WERI-Rb-1 (cell line): ENCODE results near the gene RPLP1.

Experiments
- DNase-seq: peaks from one replicate; pipeline ENCODE4 v3.0.0-alpha.2; 2020
- H3K27ac ChIP-seq: fragments of 250-450 bp; sonication (Bioruptor Pico); 2 replicates; pipeline ENCODE4 v1.5.1; 2020; ENCODE audit warnings: mild to moderate bottlenecking, moderate library complexity
- H3K27me3 ChIP-seq: fragments of 250-450 bp; sonication (Bioruptor Pico); 2 replicates; pipeline ENCODE4 v1.5.1; 2021; ENCODE audit warnings: mild to moderate bottlenecking, low read depth, moderate library complexity; ENCODE audit not compliant: insufficient read depth, severe bottlenecking
- H3K36me3 ChIP-seq: fragments of 250-450 bp; sonication (Bioruptor Pico); 2 replicates; pipeline ENCODE4 v1.5.1; 2020; ENCODE audit warnings: mild to moderate bottlenecking, moderate library complexity
- H3K4me3 ChIP-seq: 2 replicates; pipeline ENCODE4 v1.5.1; 2011; ENCODE audit warnings: low read depth, mild to moderate bottlenecking, control low read depth, low read length
- H3K9me3 ChIP-seq: fragments of 250-450 bp; sonication (Bioruptor Pico); 2 replicates; pipeline ENCODE4 v1.5.1; 2021; ENCODE audit warnings: mild to moderate bottlenecking, moderate library complexity; ENCODE audit not compliant: severe bottlenecking
- TF ChIP-seq, protein P1 (sequence below): IDR thresholded peaks from 2 replicates; pipeline ENCODE4 v1.5.1; 2011; ENCODE audit warnings: low read depth, mild to moderate bottlenecking, control low read depth, inconsistent platforms, low read length

RPLP1 gene

DNA sequence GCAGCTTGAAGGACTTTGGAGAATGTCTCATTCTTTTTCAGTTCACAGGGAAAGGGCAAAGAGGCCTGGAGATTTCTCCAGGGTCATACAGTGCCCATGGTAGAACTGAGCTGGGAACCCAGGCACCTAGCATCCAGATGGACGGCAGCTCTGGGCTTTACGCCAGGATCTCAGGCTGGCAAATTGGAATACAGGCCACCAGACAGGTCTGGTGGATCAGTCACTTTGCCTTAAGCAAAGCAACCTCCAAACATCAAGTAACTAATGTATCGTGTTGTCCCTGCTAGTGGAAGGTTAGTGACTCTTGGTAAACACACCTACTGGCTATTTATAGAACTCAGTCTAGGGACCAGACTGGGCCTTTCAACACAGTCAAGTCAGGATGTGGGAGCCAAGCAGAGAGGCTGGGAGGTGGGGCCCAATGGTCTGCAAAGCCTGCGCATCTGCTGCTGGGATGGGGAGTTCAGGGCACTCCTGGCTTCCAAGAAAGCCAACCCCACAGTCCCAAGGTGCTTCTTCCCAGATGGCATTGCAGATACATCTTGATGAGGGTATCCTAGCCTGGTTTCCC is 30.2 kb downstream of the RPLP1 start:
- Histone ChIP-seq H3K36me3 (no peaks in the 10 kb centered on the region), H3K4me3 (no peak overlapping the region), H3K27ac (no peak overlapping the region), H3K27me3 (no peaks in the 10 kb centered on the region), H3K9me3 (peaks cover 3% of the 10 kb centered on the region)
- DNase-seq, result no peak
- TF ChIP-seq, protein P1, sequence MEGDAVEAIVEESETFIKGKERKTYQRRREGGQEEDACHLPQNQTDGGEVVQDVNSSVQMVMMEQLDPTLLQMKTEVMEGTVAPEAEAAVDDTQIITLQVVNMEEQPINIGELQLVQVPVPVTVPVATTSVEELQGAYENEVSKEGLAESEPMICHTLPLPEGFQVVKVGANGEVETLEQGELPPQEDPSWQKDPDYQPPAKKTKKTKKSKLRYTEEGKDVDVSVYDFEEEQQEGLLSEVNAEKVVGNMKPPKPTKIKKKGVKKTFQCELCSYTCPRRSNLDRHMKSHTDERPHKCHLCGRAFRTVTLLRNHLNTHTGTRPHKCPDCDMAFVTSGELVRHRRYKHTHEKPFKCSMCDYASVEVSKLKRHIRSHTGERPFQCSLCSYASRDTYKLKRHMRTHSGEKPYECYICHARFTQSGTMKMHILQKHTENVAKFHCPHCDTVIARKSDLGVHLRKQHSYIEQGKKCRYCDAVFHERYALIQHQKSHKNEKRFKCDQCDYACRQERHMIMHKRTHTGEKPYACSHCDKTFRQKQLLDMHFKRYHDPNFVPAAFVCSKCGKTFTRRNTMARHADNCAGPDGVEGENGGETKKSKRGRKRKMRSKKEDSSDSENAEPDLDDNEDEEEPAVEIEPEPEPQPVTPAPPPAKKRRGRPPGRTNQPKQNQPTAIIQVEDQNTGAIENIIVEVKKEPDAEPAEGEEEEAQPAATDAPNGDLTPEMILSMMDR, result no peak

DNA sequence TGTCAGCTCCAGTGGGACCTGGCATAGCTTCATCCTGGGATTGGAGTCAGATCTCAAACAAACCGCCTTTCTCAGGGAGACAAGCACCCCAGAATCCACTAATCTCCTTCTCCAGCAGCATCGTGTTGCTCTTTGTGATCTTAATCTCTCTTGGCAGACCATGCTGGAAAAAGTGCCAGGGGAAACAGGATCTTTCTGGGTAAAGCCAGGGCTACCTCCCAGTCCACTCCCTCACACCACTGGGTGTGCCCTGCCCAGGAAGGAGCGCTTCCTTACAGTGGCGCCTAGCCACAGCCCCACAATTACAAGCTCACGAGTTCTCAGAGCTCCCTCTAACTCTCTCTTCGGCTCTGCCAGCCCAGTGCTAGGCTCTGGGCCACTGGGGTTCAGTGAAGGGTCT is 32.2 kb downstream of the RPLP1 start:
- DNase-seq, result no peak
- H3K27me3 ChIP-seq, result no peaks in the 10 kb centered on the region
- H3K27ac ChIP-seq, result no peak overlapping the region
- TF ChIP-seq, protein P1, result no peak
- H3K9me3 ChIP-seq, result peaks cover 3% of the 10 kb centered on the region
- H3K36me3 ChIP-seq, result no peaks in the 10 kb centered on the region
- no peak overlapping the region for H3K4me3 ChIP-seq

DNA sequence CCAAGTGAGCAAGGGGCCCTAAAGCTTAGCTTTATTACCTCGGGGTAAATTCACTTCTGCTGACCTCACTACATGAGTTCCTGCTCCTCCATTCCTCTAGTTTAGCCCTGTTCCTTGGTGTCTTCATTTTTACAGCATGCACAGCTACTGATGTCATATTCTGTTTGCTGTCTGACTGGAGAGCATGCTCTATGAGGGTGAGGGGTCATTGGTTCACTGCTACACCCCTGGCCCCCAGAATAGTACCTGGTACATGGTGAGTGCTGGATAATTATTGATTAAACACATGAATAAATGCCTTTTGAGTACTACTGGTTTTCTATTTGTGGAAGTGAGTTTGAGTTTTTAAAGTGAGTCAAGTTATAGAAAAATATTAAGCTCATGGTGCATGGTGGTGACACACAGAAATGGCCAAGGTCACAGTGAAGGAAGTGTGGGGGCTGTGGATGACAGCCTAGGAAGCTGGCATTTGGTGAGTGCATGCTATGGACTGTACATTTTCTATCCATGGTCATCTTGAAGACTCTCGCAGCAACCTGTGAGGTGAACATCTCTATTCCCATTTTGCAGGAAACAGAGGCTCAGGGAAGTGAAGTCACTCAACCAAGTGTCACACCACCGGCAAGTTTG is 34.0 kb downstream of the RPLP1 start:
- TF ChIP-seq, protein P1, result no peak
- Histone ChIP-seq H3K27me3 (no peaks in the 10 kb centered on the region), H3K27ac (no peak overlapping the region), H3K36me3 (no peaks in the 10 kb centered on the region), H3K9me3 (no peaks in the 10 kb centered on the region), H3K4me3 (no peak overlapping the region)
- DNase-seq, result no peak

DNA sequence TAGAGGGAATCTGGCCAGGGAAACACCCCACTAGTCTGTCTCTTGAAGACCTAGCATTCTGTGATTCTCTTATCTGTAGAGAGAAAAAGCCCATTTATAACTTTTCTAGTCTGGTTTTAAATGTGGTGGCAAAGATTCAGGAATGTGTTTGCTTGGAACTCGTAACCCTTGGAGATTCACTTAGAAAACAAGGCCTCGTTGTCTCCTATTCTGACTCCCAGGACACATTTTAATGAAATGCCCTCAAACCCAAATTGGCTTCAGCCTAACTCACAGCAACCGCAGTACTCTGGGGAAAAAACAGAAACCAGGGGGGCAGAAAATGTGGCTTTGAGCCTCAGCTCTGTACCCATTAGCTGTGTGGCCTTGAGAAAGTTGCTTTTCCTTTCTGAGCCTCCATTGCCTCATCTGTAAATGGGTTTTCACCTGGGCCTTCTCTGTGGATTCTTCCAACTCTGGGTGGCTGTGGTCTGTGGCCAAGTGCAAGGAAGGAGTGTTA is 36.5 kb downstream of the RPLP1 start:
- no peak for DNase-seq
- Histone ChIP-seq H3K27ac (no peak overlapping the region), H3K4me3 (no peak overlapping the region), H3K9me3 (no peaks in the 10 kb centered on the region), H3K27me3 (no peaks in the 10 kb centered on the region), H3K36me3 (no peaks in the 10 kb centered on the region)
- TF ChIP-seq, protein P1, result no peak

DNA sequence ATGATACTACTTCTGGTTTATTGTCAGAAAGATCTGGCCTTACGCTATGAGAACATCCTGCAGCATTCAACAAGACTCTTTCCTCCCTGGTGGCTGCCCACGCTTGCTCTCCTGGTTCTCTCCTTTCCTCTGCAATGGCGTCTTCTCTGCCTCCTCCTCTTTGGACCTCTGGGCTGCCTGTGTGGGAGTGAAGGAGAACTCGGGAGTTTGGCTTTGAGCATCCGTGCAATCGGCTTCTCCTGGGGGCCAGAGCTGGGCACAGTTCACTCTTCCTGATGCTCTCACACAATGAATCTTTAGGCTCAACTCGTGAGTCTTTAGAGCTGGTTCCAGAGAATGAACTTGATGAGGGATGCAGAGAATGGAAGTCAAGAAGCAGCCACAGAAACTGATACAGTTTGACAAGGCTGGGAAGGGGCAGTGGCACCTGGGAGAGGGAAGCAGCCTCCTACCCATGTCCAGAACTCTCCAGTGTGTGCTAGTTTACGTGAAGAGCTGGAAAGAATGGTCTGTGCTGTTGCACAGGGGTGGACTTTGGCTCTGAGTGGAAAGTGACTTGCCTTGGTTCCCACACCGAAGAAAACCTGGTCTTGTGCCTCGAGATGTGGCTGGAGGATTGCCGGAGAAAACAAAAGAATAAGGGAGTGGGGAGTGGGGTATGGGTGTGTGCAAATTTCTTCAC is 37.9 kb downstream of the RPLP1 start:
- TF ChIP-seq, protein P1, result no peak
- H3K9me3 ChIP-seq, result no peaks in the 10 kb centered on the region
- no peak for DNase-seq
- H3K36me3 ChIP-seq, result no peaks in the 10 kb centered on the region
- H3K4me3 ChIP-seq, result no peak overlapping the region
- H3K27ac ChIP-seq, result no peak overlapping the region
- H3K27me3 ChIP-seq, result no peaks in the 10 kb centered on the region
